NCI-H1436 treated with DMSO at 0.1 percent for 48 hours (cell line): Measurements from ENCODE around the gene STXBP1.

ENCODE experiments used
- DNase-seq: peaks from one replicate; lab custom pipeline; 2025; lab: John Stamatoyannopoulos, UW

STXBP1 gene

DNA sequence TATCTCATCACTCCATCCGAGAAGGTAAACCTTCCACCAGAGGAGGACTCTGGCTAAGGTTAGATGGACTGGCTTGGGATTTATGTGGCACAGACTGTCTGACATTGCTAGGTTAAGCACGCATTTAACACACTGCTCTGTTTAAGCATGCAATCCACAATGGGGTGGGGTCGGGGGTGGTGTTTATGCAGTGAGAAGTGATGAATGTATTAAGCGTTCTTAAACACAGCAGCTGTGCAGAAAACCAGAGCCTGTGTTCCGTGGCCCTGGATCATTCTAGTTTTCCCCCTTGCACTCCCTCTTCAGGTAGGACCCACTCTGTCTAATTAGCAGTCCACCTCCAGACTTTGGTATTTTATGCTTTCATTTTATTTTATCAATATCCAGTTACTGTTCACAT is 46.4 kb downstream of the STXBP1 start:
- no peak for DNase-seq

DNA sequence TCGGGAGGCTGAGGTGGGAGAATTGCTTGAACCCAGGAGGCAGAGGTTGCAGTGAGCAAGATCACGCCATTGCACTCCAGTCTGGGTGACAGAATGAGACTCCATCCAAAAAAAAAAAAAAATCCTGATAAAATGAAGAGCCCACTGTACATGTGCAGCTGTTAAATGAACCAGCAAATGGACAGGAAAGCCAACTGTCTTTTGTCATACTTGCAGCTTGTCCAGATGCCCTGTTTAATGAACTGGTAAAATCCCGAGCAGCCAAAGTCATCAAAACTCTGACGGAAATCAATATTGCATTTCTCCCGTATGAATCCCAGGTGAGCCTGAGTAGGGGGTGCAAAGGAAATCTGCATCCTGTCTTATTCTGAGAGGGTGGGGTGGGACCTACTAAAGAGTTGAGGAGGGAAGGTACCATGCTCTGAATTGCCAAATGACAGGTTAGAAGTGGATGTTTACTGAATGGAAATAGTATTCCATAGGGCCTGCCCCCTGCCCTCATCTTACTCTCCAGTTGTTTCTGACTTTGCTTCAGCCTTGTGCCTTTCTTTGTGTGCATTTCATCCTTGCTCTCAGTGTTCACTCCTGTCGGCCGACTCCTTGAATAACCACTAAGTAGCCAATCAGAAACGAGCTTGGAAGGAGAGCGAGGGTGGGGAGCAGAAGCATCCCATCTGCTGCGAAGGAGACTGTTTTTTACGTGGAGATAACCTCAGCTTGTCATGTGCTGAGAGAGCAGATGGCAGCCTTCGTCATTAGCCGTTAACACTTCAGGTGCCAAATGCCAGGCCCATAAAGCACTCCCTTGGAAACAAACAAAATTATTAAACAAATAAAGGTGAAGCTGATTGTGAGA is 49.0 kb downstream of the STXBP1 start:
- peak; percentile 58 for DNase-seq

DNA sequence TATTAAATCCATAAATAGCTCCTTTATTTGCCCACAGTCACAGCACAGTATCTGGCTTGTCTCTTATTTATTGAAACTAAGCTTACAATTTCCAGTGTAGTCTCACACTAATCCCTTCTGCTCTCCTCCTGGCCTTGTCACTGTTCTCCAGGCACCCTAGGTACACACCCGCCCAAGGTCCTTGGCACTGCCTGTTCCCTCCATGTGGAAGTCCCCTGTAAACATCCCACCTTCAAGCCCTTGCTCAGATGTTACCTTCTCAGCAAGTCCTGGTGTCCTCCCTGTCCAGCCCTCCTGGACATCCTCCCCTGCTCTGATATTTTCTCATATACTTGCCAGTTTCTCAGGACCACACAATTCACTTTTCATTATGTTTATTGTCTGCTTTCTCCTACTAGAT is 50.5 kb downstream of the STXBP1 start:
- DNase-seq: no peak

DNA sequence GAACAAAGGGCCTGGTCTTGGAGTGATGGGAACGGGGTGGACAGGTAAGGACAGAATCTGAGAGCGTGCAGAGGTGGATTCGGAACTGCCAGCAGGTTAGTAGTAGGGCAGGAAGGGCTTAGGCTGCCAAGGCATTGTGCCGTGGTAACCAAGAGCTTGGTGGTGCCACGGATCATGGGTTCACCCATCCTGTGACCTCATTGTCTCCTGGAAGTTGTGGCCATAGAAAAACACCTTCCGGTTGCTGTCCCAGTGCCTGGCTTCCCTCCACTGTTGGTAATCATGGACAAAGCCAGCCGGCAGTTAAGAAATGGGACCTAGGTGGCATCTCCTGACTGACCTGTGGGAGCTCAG is 52.2 kb downstream of the STXBP1 start:
- DNase-seq: no peak

DNA sequence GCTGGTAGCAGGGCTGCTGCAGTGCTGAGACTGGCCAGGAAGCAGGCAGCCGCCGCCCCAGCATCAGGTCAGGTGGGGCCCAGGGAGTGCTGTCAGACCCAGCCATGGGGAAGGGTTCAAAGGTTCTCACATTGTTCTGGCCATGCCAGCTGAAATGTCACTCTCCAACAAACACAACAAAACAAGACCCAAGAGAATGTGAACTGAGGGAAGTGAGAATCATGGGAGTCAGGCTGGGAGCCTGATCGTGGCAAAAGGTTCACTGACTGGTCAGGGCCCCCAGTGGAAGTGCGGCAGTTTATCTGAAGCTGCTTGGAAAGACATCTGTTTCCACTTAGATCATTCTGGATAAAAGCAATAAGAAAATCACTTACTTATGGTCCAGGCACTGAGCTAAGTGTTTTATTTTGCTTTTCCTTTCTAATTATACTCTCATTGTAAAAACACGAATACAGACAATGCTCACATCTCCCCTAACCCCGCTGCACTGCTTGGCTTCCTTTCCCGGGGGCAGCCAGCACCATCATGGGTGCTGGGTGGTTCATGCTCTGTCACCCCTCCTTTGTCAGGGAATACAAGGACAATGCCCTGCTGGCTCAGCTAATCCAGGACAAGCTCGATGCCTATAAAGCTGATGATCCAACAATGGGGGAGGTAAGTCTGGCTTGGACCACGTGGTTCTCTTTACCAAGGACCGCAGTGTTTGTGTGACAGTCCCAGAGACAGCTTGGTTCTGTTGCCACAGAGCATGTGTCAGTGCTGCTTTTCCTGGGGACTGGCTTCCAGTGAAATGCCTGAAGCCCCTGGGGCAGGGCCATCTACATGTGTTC is 52.8 kb downstream of the STXBP1 start:
- DNase-seq: no peak

DNA sequence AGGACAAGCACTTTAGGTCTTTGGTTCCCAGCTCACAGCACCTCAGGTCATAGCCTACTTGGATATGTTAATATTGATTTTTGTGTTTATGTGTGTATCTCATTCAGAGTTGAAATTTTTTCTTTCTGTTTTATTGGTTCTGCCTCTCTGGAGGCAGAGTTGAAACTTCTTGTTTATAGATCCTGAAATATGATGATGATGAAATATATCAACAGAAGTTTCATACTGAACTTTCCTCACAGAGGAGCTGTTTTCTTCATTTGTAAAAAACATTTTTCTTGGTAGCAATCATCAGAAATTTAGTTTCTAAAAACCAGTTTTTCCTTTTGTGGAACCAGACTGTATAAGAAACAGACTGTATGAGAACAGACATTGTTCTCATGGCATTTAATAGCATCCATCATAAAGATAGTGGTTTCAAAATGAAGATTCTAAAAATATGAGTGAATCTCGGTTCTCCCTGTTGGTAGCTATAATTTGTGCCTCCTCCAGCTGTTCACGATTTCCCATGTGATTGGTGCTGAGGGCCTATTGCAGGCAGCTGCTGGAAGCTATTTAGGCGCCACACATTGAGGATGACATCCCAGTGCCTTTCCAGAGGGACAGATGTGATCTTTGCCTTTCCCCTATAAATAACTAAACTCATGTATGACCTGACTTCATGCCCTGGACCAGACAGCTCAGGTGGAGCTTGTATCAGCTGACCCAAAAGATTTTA is 55.2 kb downstream of the STXBP1 start:
- no peak for DNase-seq

DNA sequence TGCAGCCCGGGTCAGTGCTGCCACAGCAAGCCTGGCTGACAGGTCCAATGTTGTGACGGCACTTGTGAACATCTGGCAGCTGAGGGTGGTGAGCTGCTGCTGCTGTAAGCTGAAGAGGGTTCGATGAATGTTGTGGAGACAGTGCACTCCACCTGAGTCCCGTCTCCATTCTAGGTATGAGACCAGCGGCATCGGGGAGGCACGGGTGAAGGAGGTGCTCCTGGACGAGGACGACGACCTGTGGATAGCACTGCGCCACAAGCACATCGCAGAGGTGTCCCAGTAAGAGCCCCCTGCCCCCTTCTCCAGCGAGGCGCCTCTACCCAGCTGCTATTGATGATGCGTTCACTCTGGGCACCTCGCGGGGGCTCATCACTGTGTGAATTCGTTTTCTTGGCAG is 55.8 kb downstream of the STXBP1 start:
- no peak for DNase-seq

DNA sequence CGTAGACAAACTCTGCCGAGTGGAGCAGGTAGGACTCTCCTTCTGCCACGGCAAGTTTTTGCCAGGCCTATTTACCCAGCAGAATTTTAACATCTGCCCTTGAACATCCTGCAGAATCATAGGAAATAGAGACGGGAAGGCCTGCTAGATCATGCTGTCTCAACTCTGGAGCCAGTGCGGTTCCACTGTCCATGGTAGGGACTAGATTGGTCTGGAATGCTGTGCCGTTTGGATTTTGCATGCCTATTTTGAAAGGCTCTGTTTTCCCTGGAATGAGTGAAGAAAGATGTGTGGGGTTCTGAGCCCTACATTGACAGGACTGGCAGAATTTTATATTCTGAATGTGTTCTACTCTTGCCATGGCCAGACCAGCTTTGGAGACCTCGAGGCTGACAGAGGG is 61.2 kb downstream of the STXBP1 start:
- no peak for DNase-seq

DNA sequence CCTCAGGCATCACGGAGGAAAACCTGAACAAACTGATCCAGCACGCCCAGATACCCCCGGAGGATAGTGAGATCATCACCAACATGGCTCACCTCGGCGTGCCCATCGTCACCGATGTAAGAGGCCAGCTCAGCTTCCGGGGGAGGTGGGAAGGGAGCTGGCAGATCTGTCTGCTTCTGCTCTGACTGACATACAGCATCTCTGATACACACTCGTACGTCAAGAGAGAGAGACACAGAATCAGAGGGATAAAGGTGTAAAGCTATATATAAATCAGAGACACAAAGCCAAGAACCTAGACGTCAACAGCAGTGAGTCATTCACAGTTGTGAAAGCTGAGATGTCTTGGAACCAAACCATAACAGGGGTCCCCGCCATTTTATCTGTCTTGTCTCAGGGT is 64.6 kb downstream of the STXBP1 start:
- no peak for DNase-seq

DNA sequence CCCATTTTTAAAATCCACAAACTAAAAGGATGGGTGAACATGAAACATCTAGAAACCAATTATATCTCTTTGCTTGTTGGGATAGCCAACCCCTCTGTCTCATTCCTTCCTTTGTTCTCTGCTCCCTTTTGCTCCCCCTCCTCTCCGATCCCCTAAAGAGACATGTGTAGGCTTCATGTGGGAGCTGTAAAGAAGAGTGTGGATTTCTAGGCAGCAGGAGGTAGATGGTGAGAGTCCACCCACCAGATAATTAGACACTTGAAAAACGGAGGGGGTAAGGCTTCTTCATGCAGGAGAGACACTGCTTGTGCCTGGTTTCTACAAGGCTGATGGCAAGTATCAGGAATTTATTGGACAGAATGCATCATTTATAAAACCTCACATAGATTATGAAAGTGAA is 67.4 kb downstream of the STXBP1 start:
- no peak for DNase-seq

DNA sequence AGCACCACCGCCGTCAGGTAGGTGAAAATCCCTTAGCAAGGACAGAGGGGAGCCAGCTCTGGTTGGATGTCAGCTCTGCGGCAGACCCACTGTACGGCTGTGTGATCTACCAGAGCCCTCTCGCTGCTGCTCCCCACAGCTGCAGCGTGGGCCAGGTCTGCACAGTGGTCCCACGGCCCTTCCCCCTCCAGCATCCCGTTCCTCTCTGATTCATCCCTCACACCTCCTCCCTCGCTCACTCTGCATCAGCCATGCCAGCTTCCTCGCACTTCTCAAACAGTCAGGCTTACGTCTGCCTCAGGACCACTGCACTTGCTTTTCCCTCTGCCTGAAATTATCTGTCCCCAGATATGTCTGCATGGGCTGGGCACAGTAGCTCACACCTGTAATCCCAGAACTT is 68.1 kb downstream of the STXBP1 start:
- DNase-seq: no peak

DNA sequence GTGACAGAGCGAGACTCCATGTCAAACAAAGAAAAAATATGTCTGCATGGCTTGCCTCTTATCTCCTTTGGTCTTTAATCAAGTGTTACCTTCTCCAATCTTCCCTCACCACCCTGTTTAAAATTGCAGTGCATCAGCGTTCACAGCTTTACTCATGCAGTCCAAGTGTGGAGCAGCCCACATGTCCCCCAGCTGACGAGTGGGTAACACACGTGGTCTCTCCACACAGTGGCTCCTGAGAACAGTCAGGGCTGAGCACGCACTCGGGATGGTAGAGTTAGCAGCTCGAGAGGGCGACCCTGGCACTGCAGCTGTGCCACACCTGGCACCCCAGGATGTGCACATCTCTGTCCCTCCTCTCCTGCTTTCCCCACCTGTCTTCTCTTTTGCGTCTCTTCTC is 68.8 kb downstream of the STXBP1 start:
- DNase-seq: no peak

DNA sequence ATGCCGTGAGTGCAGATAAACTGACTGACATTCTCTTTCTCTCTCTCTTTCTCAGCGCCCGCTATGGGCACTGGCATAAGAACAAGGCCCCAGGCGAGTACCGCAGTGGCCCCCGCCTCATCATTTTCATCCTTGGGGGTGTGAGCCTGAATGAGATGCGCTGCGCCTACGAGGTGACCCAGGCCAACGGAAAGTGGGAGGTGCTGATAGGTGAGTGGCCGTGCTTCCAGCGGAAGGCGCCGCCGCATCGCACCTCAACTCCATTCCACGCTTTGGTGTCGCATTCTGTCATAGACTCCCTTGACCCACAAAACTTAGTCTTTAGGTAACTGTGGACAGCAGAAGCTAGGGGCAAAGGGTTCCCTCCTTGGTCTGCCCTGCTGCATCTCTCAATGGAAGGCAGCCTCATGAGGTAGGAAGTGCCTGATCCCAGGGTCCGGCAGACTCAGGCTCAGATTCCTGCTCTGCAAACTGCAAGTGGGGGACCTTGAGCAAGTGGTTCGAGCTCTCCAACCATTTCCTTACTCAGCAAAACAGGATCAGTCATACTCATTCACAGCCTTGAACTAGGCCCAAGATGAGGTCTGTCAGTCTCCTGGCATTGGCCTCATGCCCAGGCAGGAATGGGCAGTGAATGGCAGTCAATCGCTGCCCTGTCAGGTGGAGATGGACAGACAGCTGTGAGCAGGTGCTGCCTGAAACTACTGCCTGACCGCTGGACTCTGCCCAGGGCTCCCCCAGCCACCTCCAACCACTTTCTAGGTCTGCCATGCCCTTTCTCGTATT is 70.5 kb downstream of the STXBP1 start:
- no peak for DNase-seq

DNA sequence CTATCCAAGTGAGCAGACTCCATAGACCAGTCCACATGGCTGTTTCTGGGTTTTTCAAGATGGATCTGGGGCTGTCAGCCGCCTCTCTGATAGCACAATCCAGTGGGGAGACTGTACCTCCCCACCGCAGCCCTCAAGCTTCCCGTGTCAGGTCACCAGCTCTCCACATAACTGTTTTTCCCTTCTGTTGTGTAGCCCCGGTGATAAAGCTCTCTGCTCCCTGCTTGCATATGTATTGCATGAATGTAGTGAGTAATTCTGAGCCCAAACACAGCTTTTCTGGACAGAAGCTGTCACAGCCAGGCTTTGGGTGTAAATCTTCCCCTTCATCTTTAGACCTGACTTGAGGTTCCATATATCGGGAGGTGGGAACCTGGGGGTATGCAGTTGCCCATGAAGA is 71.6 kb downstream of the STXBP1 start:
- no peak for DNase-seq

DNA sequence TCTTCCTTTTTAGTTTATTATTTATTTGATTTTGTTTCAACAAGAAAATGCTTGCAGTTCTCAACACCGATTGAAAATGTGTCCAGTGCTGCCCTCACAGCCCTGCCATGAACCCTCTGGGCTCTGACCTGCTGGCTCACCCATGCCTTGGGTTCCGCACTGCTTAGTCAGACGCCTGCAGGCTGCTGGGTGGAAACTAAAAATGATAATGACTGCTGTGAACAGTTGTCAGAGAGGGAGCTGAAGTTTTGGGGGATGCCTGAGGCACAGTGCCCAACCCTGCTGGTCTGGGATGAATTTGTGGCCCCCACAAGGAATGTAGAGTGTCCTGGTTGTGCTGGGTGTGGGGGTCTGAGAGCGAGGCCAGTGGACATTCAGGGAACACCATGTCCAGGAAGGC is 72.5 kb downstream of the STXBP1 start:
- DNase-seq: no peak

DNA sequence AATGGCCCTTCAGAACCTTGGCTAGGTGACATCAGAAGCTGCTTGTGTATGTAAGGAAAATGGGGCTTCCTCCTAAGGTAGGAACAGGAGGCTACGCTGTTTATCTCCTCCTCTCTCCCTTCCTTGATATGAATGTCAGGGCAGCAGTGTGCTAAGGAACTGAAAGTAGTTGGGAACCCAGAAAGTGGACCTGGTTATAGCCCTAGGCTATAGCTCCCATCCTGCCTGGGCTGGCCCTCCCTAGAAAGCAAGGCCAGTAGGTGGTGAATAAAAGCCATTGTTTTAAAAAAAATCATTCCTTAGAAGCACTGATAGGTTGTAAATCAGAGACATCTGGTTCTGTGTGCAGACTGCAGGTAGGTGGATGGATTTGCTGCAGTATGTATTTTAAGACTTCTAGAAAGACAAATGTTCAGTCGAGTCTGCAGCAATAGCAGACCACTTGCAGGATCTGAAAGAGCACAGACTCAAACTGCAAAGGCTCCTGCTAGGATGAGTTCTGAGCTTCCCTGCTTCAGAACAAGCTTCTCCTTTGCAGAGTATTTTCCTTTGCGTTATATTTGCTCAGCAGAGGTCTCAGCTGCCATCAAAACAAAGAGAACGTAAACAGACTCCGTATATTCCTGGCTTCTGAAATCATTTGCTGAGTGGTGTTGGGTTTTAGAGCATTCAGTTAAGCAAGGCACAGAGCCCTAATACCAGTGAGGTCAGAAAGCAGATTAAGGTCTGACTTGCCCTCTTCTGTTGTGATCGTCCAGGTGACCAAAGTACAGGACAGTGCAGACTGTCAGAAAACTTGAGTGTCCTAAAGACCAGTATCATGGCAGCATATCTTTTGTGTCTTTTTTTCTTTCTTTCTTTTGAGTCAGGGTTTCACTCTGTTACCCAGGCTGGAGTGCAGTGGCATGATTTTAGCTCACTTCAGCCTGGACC is 74.7 kb downstream of the STXBP1 start:
- no peak for DNase-seq

DNA sequence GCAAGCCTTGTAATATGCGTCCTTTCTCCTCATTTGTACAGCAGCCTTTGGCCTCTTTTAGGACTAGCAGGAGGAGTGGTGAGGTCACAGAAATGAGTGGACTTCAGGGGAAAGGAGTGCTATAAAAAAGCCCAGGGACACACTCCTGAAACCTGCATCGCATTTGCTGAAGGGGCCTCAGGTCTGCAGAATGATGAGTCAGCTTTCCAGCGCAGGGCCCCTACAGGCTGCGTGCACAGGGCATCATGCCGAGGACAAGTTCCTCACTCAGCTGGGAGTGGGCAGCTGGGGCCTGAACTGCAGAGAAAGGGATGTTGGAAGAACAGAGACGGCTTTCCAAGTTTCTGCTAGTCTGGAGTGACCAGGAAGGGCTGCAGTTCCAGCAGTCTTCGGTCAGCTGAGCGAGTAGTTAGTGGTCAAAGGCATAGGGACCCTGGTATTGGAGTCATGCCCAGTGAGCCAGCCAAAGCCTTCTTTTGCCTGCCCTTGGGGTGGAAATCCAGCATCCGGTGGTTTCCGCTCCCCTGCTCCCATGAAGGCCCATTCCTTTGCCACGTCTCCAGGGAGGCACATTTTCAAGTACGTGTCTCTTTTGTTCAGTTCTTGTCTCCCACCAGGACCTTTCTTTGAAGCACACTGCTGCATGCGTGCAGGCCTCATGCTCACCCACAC is 77.4 kb downstream of the STXBP1 start:
- no peak for DNase-seq

DNA sequence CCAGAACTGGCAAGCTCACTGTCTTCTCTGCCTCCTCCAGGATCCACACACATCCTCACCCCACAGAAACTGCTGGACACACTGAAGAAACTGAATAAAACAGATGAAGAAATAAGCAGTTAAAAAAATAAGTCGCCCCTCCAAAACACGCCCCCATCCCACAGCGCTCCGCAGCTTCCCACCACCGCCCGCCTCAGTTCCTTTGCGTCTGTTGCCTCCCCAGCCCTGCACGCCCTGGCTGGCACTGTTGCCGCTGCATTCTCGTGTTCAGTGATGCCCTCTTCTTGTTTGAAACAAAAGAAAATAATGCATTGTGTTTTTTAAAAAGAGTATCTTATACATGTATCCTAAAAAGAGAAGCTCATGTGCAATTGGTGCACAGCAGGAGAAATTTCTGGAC is 78.7 kb downstream of the STXBP1 start:
- DNase-seq: no peak

DNA sequence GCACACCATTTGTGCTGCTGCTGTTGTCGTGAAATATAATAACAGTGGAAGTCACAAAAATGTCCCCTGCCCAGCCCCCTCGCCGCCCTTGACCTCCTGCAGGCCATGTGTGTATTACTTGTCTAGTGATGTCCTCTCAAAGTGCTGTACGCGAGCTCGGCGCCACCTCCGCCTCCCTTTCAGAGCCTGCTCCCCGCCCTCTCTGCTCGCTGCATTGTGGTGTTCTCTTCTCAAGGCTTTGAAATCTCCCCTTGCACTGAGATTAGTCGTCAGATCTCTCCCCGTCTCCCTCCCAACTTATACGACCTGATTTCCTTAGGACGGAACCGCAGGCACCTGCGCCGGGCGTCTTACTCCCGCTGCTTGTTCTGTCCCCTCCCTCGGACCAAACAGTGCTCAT is 80.0 kb downstream of the STXBP1 start:
- no peak for DNase-seq

DNA sequence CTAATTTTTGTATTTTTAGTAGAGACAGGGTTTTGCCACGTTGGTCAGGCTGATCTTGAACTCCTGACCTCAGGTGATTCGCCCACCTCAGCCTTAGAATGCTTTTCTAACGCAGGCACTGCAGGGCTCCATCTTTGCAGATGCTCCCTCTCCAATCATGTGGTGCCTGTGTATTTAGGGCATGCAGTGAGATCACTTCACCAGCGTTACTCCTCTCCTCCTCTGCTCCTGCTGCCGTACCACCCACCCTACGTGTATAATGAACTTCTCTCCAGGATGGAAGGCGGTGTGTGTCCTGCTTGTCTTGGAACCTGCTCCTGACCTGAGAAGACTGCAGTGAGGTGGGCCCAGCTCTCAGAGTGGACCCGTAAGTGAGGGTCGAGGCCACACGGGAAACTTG is 81.1 kb downstream of the STXBP1 start:
- no peak for DNase-seq
